Myocyte (in vitro differentiated cells): ENCODE data around the gene ENAM. TPM values are rescaled to one million over a fixed set of nuclear protein-coding genes. Genes with fewer than 3 reads are reported as not detected.
"Not testable (repeated sequence)": the region's sequence is repeated elsewhere in the genome, so short reads cannot be mapped to it uniquely, and the experiment has no call there.

Experiments used
- DNase-seq: peaks from one replicate; pipeline ENCODE4 v3.0.0-alpha.2; 2012; ENCODE audit warnings: low read depth
- total RNA-seq: library from RNA; depleted of rRNA; stranded (reverse); fragments of >200 nt; gene quantifications from 2 replicates; pipeline ENCODE4 v1.2.3, GENCODE V29; 2014

The ENAM gene
- total RNA-seq, 1 donor from 2014 or later: 0.83 TPM

DNA sequence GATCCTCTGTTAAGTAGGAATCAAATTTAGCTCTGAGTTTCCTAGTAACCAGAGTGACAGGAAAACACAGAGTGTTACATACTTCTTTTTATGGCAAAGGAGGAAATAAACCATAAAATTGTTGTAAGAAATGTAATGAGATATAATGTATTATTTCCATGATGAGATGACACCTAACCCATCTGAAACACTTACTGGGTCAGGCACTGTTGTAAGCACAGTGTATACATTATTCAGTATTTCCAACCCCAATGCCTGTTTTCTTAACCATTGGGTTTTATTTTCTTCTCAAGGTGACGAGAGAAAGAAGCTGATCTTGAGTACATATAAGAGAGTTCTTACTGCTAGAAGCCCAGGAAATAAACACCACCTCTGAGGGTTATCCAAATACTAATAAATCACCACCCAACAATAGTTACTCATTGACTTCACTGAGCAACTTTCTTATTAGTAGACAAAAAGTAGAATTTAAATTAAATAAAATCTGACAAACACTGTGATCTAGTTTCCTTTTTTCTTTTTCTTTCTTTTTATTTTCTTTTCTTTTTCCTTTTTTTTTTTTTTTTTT, 4.2 kb upstream of the ENAM start:
- no peak for DNase-seq

DNA sequence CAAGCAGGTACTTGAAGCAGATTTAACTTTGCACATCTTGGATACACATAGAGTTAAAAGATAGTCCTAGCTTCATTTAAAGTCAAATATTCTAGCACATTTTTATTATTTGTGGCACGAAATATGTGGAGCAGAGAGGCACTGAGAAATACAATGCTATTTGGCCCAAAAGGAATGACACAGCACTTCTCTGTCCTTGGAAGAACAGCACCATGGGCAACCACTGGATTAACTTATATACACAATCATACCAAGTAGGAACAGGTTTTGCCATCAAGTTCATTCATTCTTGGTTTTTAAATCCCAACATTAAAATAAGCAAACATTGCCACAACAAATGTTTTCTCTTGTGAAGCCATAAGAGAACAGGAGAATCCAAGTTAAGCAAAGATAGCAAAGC, 924 bp upstream of the ENAM start:
- DNase-seq: peak; percentile 17

DNA sequence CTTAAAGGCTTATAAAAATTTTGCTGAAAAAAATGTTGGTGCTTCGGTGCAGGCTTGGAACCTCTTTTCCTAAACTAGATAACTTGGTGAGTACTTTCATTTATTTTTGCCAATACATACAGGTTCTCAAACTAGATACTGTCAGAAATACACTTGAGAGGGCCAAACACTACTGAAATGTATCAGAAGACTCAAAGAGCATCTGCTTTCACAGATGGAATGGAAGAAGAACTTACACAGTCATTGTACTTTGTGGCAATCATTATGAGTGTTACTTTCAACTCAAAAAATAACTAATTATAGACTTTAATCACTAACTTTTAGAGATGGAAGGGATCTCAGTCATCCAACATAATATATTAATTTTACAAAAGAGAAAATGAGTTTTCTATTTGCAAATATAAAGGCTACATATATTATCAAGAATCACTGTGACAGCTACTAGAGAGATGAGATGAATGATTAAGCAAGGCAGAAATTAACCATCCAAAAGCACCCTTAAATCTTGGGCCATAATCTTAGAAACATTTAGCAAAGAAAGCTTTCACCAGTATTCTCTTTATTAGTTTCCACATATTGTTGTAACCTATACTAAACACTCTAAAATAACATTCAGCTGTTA, 1.0 kb downstream of the ENAM start:
- no peak for DNase-seq

DNA sequence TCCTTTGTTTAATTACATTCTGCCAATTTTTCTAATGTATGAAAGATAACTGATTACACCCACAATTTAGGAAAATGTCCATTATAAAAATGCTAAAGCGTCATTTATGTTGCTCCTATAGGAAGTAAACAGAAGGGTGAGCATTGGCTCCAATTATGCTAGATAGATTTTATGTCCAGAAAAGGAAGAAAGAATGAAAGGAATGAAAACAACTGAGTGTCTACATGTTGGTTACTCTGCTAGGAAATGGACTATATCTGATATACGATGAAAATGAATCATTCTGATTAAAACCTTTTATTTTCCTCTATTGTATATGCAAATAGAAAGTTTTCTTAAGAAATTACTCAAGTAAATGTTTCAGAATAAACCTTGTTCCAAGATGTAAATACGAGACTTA, 1.6 kb downstream of the ENAM start:
- no peak for DNase-seq

DNA sequence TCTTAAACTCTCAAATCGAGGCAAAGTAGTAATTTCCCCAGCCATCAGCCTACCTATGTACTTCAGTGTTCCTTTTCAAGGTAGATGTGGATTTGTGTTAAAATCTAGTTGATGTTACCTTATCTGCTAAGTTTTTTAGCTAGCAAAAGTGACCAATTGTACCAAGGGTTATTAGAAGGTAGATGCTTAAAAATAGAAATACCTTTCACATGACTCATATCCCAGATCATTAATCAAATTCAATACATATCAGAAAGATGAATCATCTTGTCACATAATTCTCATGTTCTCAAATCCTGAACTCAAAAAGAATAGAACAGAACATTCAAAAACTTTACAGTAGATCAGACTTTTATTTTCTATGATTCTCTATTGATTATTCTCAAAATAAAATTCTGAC, 3.5 kb downstream of the ENAM start:
- DNase-seq: no peak

DNA sequence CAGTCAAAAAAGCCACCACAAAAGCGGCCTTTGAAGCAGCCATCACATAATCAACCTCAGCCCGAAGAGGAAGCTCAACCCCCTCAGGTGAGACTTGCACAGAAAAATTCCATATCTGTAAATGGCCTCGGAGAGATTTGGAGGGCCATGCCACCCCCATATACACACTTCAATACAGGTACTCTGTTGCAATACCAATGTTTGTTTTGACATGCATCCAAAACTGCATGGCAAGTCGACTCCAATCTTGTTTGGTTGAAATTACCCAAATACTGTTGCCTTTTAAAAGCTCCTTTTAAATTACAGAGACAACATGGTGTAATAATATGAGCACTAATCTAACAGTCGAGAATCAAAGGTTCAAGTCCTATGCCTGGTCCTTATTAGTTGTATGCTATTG, 5.9 kb downstream of the ENAM start:
- no peak for DNase-seq

DNA sequence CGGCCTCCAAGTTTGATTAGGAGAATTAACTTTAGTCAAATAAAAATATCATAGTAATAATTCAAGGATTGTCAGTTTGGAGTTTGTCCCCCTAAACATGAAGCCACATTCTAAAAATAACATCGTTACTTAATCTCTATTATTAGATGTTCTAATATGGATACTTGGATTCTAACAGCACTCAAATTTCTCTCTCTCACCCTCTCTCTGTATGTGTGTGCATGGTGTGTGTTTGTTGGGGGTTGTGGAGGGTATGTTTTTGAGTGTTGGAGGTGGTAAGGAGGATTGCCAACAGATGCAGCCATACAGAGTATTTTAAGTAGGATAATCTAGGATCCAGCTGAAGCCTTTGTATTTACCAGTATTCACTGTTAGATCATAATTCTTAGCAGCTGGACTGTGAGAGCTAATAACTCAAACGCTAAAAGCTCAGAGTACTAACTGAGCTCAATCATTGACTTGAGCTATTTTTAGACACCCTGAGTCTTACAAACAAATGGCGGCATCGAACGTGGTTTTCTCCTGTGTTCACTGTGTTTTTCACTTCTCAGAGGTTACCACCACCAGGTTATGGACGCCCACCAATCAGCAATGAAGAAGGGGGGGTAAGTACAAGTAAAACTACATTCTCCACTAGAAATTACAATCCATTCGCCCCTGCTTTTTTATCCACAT, 8.8 kb downstream of the ENAM start:
- DNase-seq: peak; percentile 71

DNA sequence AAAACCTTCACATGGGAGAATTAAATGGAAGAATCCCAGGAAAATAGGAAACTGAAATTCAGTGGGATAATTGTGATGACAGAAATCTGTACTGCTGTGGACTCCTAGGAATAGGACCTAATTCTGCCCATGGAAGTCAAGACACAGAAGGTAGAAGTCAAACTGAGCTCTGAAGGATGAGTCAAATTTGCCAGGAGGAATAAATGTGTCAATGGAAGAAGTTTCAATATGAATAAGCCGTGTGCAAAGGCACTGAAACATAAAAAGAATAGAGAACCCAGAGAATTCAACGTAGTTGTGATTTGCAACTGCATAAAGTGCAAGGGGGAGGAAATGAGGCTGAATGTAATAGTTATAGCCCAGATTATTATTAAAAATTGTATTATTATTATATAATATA, 11.6 kb downstream of the ENAM start:
- no peak for DNase-seq

DNA sequence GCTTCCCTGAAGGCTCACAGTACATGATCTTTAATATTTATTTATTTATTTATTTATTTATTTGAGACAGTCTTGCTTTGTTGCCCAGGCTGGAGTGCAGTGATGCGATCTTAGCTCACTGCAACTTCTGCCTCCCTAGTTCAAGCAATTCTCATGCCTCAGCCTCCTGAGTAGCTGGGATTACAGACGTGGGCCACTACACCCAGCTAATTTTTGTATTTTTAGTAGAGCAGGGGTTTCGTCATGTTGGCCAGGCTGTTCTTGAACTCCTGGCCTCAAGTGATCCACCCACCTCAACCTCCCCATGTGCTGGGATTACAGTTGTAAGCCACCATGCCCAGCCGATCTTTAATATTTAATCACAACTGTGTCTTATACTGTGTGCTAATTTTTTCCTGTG, 22.2 kb downstream of the ENAM start:
- DNase-seq: not testable (repeated sequence)

DNA sequence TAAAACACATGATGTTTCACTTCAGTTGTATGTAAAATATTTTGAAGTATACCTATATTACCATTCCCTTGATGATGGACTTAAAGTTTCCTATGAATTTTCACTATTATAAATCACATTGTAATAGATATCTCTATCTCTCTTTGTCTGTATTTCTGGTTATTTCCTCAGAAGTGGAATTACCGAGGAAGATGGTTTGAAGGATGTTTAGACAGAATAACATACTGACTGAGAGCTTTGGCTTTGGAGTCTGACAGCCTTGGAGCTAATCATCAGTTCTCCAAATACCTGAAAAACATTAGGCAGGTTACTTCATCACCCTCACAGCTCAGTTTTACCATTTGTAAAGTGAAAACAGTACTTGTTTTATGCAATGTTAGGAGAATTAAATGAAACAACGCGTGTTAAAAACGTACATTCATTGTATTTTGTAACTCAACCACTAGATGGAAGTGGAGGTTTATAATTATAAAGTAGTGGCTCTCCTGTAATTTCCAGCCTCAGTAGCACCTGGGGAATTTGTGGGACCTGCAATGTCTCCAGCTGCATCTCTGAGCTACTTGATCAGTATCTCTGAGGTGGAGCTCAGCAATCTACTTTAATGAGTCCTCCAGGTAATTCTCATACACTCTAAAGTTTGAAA, 23.4 kb downstream of the ENAM start:
- peak; percentile 49 for DNase-seq

DNA sequence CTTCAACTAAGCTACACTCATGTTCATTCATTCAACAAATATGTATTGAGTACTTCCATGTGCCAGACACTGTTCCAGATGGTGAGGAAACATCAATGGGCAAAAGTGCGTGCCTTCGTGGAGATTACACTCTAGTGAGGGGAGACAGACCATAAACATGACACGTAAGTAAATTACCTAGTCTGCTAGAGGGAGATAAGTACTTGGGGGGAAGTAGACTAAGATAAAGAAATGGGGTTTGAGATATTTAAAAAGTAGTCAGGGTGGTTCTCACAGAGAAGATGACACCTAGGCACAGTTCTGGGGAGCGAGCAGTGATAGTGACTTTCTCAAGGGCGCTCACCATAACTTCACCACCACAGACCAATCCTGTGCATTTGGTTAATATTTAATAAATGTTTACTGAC, 26.1 kb downstream of the ENAM start:
- no peak for DNase-seq

DNA sequence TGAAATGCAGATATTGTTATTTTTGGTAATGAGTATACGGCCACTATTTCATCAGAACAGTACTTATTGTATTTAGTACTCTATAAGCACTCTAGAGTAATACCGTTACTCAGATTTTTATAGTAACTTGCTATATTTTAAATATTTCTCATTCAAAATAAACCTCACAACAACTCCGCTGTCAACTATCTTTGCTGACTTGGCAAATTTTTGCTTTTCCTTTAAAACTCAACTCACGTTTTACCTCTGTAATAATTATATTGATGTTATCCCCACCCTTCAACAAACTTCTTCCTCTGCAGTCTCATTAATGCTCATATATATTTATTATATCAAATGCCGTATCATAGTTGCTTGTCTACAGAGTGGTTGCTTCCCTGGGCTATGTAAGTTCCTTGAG, 28.8 kb downstream of the ENAM start:
- no peak for DNase-seq

DNA sequence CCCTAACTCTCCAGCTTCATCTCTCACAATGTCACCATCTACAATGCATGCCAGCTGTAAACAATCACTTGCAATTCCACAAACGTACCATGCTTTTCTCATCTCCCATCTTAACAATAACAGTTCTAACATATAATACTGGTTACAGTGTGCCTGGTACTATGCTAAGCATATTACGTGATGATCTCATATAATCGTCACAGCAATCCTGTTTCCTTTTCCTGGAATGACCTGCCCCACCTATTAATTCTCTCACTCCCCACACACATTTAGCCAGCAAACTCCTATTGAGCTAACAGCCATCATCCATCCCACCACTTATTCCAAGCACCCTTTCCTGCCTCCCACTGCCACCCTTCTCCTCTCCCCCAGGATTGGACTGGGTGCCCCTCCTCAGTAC, 29.9 kb downstream of the ENAM start:
- DNase-seq: no peak

DNA sequence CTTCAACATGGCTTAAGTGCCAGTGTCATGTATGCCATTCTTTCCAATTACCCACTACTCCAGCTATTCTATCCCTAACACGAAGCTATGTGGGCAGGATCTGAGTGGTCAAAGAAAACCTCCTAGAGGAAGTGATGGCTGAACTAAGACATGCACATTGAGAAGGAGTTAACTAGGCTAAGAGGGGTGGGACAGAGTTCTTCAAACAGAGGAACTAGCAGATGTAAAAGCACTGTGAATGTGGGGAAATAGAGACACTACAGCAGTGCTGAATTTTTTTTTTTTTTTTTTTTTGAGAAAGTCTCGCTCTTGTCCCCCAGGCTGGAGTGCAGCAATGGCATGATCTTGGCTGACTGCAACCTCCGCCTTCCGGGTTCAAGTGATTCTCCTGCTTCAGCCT, 31.6 kb downstream of the ENAM start:
- DNase-seq: no peak

DNA sequence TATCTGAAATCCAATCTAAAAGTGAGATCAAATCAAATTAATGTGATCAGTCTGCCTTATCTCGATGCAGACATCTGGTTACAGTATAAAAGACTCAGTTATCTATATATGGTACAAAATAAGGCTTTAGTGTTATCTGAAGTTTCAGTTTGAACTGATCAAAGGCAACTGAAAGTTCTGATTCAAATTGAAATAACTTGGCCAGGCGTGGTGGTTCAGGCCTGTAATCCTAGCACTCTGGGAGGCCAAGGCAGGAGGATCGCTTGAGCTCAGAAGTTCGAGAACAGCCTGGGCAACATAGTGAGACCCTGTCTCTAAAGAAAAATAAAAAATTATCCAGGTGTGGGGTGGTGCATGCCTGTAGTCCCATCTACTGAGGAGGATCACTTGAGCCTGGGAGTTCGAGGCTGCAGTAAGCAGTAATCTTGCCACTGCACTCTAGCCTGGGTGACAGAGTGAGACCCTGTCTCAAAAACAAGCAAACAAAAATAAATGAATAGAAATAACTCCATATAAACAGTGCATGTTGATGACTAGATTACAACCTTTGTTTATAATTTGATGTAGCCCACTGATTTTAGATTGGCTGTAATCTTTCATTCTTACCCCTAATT, 32.9 kb downstream of the ENAM start:
- DNase-seq: not testable (repeated sequence)

DNA sequence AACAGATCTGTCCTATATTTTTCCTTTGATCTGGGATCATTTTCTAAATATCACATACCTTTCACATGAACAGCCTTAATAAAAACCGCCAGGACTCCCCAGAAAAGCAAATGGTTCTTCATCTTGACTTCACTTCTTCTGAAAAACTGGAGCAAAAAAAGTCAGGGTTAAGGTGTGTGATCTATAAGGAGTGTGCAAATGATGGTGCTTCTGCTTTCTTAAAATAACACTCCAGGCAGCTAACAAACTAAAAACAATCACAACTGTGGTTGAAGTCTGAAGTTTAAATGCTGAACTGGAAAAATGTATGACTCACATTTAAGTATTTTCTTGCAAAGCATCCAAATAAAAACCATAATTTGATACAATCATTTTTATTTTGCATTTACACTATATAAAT, 37.8 kb downstream of the ENAM start, which contains the start of gene JCHAIN:
JCHAIN (minus strand) TSS at position 140 of the 400 bp plus-strand sequence; CDS start at position 122, 18 bp downstream.
- DNase-seq: no peak

DNA sequence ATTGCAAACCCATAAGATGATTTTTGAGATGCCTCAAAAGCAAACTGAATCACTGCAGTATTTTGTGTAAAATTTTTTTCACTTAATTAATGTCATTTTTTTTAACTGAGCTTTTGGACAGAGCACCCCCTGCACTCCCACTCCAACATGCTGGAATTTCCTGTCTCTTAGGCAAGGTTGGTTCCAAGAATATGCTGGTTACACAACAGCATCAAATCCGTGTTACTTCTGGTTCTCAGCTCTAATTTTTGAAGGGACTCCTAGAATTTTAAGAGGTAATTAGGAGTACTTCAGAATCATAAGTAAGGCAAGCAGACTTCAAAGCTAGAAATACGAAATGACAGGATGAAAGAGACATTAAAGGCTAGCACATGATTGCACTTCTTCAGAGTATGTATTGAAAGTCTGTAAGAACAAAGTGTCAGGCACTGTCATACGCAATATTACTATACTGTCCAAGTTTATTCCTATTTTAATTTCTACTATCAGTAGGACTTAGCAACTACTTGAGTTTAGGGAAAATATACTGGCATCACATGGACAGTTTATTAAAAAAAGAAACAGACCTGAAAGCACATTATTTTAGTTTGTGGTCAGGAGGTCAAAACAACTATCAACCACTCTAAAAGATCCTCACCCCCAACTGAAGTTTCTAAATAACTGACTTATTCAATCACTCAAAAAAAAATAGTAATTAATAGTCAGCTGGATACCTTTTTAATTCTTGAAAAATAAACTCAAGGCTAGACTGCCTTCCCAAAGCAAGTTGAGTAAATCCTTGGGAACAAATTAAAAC, 39.4 kb downstream of the ENAM start:
- peak; percentile 16 for DNase-seq

DNA sequence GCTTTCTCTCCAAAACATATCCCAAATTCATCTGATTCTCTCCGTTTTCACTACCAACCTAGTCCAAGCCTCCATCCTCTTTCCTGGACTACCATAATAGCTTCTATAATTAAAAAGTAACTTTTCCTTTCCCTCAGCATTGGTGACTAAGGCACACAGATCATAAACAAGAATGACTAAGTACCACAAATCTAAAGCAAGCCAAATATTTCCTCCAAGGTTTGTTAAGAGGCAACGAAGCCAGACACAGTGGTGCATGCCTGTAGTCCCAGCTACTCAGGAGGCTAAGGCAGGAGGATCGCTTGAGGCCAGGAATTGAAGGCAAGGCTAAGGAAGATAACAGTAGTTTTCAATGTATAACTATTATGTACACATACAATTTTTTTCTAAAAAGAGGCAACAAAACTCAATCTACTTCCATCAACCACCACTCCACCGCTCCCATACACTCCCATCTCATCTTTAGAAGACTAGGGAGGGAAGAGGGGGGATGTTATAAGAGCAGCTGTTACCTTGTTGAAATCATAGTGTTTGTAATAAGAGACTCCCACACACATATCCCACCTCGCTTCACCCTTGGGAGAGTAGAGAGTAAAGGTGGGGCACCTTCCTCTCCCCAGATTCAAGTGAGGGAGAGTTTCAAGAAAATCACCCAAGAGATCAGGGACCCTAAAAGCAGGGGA, 41.9 kb downstream of the ENAM start:
- no peak for DNase-seq

DNA sequence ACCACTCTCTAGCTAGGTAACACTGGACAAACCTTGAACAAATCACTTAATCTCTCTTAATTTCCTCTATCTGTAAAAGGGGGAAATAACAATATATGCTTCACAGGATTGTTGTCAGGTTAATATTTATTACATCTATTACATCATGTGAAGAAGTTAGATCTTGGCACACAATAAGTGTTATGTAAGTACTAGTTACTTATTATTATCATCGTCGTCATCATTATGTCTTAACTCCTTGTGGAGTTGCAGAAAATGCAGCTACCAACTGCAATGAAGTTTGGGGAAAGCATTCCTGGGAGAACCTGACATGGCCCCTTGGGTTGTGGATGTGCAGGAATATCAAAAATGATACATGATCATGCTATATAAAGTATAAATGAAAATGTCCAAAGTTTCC, 42.5 kb downstream of the ENAM start:
- DNase-seq: no peak

DNA sequence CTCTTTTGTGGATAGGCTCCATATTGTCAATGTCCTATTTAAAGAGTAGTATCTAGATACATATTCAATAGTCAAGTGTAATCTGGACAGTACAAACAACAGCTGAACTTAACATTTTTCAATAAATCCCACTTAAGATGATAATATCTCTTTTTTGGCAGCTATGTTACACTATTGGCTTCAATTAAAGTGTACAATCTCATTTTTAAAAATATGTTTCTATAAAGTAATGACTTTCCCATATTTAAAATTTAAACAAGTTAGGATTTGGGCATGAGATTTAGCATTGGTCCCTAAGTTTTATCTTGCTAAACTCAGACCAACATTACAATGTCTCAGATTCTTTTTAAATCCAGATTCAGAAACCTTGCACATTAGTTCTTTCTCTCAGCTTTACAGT, 45.6 kb downstream of the ENAM start:
- no peak for DNase-seq

DNA sequence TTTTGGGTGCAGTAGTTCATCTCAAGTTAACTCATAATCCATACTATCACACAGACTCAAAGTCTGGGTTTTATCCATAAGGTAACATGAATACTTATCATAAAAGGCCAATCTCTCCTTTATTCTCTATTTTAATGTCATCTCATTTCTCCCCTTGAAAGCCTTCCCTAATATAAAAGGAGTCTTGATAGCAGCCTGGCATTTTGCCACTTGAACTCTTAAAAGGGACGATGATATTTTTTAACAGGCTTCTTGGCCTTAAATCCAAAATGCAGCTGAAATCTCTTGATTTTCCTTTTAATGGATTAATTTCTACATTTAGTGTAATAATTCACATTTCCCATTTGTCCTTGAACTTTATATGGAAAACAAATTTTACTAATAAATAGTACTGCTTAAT, 46.2 kb downstream of the ENAM start:
- no peak for DNase-seq
